Keratinocyte (primary cell): ENCODE results near the gene GRB10. TPM values are rescaled to one million over a fixed set of nuclear protein-coding genes. Genes with fewer than 3 reads are reported as not detected.

Experiments
- DNase-seq: peaks from one replicate; pipeline ENCODE4 v3.0.0-alpha.2; 2011; ENCODE audit warnings: low read depth, missing footprints, low spot score
- FAIRE-seq: peaks from 2 replicates; lab custom pipeline; 2011; peaks lifted over from hg19 to GRCh38; lab: Jason Lieb, UNC
- H2AFZ ChIP-seq: 2 replicates; pipeline ENCODE4 v1.6.0; 2012; ENCODE audit warnings: low read length, control low read depth, inconsistent platforms; ENCODE audit not compliant: control insufficient read depth
- H3K27ac ChIP-seq: 2 replicates; pipeline ENCODE4 v1.5.1; 2011; ENCODE audit warnings: low read length; ENCODE audit not compliant: control insufficient read depth, insufficient read depth
- H3K27me3 ChIP-seq: 3 replicates; pipeline ENCODE4 v1.6.0; 2011; ENCODE audit warnings: low read length; ENCODE audit not compliant: control insufficient read depth, insufficient read depth; ENCODE audit errors: extremely low read depth
- H3K36me3 ChIP-seq, 2 experiments: 2 replicates in 1 of 2; 3 replicates in 1 of 2; pipeline ENCODE4 v1.5.1; 2011; ENCODE audit warnings: low read length in 2 of 2, mild to moderate bottlenecking in 1 of 2; ENCODE audit not compliant: control insufficient read depth in 2 of 2, insufficient read depth in 2 of 2; ENCODE audit errors: extremely low read depth in 1 of 2
- H3K4me1 ChIP-seq: 3 replicates; pipeline ENCODE4 v1.5.1; 2011; ENCODE audit warnings: low read length; ENCODE audit not compliant: control insufficient read depth, insufficient read depth; ENCODE audit errors: extremely low read depth
- H3K4me2 ChIP-seq: 3 replicates; pipeline ENCODE4 v1.6.0; 2011; ENCODE audit warnings: low read depth, low read length; ENCODE audit not compliant: control insufficient read depth, insufficient read depth; ENCODE audit errors: extremely low read depth
- H3K4me3 ChIP-seq, 3 experiments: fragments of 200-600 bp in 1 of 3; sonication (generic) in 1 of 3; 2 replicates in 2 of 3; 3 replicates in 1 of 3; pipeline ENCODE4 v1.5.1; 2011 to 2016; ENCODE audit warnings: low read length in 3 of 3, mild to moderate bottlenecking in 3 of 3, control low read depth in 2 of 3, inconsistent platforms in 1 of 3, low read depth in 1 of 3, mixed read lengths in 1 of 3, mixed run types in 1 of 3, moderate library complexity in 1 of 3; ENCODE audit not compliant: control insufficient read depth in 2 of 3, insufficient read depth in 2 of 3; ENCODE audit errors: extremely low read depth in 1 of 3
- H3K79me2 ChIP-seq: 2 replicates; pipeline ENCODE4 v1.6.0; 2012; ENCODE audit warnings: low read length; ENCODE audit not compliant: control insufficient read depth, insufficient read depth
- H3K9ac ChIP-seq: 3 replicates; pipeline ENCODE4 v1.6.0; 2011; ENCODE audit warnings: low read length; ENCODE audit not compliant: control insufficient read depth, insufficient read depth; ENCODE audit errors: extremely low read depth
- H3K9me1 ChIP-seq: 3 replicates; pipeline ENCODE4 v1.6.0; 2011; ENCODE audit warnings: low read length; ENCODE audit not compliant: control insufficient read depth, insufficient read depth; ENCODE audit errors: extremely low read depth
- H3K9me3 ChIP-seq: 2 replicates; pipeline ENCODE4 v1.5.1; 2012; ENCODE audit warnings: low read depth, low read length; ENCODE audit not compliant: control insufficient read depth
- H4K20me1 ChIP-seq: 3 replicates; pipeline ENCODE4 v1.6.0; 2011; ENCODE audit warnings: low read length; ENCODE audit not compliant: control insufficient read depth, insufficient read depth; ENCODE audit errors: extremely low read depth
- CTCF ChIP-seq, 3 experiments: IDR thresholded peaks in 1 of 3; conservative IDR thresholded peaks in 1 of 3; optimal IDR thresholded peaks in 1 of 3; 2 replicates in 2 of 3; 3 replicates in 1 of 3; pipeline versions ENCODE3 to v1.5.1; 2011; ENCODE audit warnings: low read length in 3 of 3, mild to moderate bottlenecking in 3 of 3, moderate library complexity in 2 of 3, control low read depth in 1 of 3, inconsistent platforms in 1 of 3; ENCODE audit not compliant: insufficient read depth in 2 of 3; ENCODE audit errors: extremely low read depth in 1 of 3
- EZH2 ChIP-seq: IDR thresholded peaks from one replicate; pipeline ENCODE4 v1.6.1; 2012; ENCODE audit warnings: inconsistent platforms, mild to moderate bottlenecking, low read length, moderate library complexity
- dilution Hi-C: fragments of 300-500 bp; cut with MboI; formaldehyde crosslinking; loops from one replicate; pipeline ENCODE4 v1.7.0; 2020; ENCODE audit warnings: low sequenced_read_pairs; ENCODE audit not compliant: extremely low pct_ligation_motif_present
- polyA plus RNA-seq, 5 experiments: library from polyadenylated mRNA; depleted of rRNA in 3 of 5; stranded (reverse) in 3 of 5; stranded (forward) in 1 of 5; unstranded in 1 of 5; fragments of >200 nt; gene quantifications; 1 replicate in 1 of 5; 2 replicates in 3 of 5; 3 replicates in 1 of 5; pipeline versions ENCODE4 v1.2.1 to v1.2.3, GENCODE V29; 2011 to 2012; ENCODE audit warnings: missing spikeins in 2 of 5, low read depth in 1 of 5, low replicate concordance in 1 of 5

GRB10 gene
- polyA plus RNA-seq, 1 donor (not counting 4 experiments of a cell fraction or from before 2014, with no cell fraction given), result 4.4 TPM

DNA sequence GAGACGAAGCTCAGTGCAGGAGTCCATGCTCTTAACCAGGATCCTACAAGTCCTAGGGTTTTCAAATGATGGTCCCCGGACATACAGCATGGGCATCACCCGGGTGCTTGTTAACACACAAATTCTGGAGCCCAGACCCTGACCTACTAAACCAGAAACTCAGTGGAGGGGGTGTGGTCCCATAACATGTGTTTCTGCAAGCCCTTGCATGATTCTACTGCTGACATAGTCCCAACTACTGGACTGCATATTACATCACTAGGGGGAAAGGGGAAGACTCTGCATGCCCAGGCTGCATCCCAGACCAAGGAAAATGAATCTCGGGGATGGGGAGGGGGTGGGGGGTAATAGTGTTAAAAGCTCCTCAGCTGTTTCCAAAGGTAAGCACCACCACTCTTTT, 40.3 kb downstream of the GRB10 start:
- no peak overlapping the region for H3K9ac ChIP-seq
- H3K79me2 ChIP-seq, result no peaks in the 10 kb centered on the region
- FAIRE-seq (no peak), DNase-seq (no peak)
- no peak overlapping the region for H3K4me2 ChIP-seq
- no peak overlapping the region for H3K27ac ChIP-seq
- no peaks in the 10 kb centered on the region for H3K4me1 ChIP-seq
- no peaks in the 10 kb centered on the region for H3K9me1 ChIP-seq
- H3K9me3 ChIP-seq, result no peaks in the 10 kb centered on the region
- no peaks in the 10 kb centered on the region for H3K27me3 ChIP-seq
- no peak overlapping the region for H2AFZ ChIP-seq
- H3K36me3 ChIP-seq, result no peaks in the 10 kb centered on the region
- no peak overlapping the region for H3K4me3 ChIP-seq
- TF ChIP-seq CTCF (optimal IDR thresholded peaks at IDR 0.05 in 1 of 3, IDR thresholded peaks at IDR 0.05 in 1 of 3, conservative IDR thresholded peaks at IDR 0.05 in 1 of 3; ENCODE audit: extremely low read depth in 1 of 3, insufficient read depth in 2 of 3, low read length in 3 of 3), result no peak
- TF ChIP-seq EZH2, result no peak
- dilution Hi-C loops, result no loop called here
- peaks cover 3% of the 10 kb centered on the region for H4K20me1 ChIP-seq

DNA sequence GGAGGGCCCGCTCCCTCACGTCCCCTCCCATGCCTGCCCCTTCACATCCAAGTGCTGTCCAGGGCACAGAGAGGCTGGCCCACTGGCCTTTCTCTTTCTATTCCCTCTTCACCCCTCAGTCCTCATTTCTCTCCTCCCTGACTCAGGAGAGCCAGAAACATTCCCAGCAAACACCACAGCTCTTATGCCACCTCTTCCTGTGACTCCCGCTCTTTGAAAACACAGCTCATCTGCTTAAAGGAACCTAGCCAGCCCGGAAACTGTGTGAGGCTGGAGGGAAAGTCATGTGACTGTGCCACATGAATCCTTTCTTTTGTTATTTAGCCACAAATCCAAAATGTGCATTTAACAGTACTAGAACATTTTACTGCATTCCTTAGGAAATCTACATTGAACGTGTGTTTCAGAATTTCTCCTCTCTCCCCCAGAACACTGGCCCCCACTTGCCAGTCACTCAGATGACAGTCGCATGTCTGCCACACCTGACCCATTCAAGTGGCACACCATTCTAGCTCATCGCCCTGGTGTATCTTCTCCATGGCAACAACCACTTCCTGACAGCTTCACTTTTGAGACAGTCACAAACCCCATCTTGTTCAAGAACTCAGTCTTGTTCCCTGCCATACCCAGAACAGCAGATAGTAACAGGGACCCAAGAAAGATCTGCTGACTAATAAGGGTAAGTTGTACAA, 42.8 kb downstream of the GRB10 start:
- Histone ChIP-seq H3K79me2 (no peaks in the 10 kb centered on the region), H3K9me3 (no peaks in the 10 kb centered on the region), H3K9me1 (no peaks in the 10 kb centered on the region), H3K36me3 (no peaks in the 10 kb centered on the region), H3K4me2 (no peak overlapping the region), H3K4me1 (no peaks in the 10 kb centered on the region), H2AFZ (no peak overlapping the region), H3K9ac (no peak overlapping the region), H3K27ac (no peak overlapping the region), H4K20me1 (peaks cover 3% of the 10 kb centered on the region), H3K4me3 (no peak overlapping the region), H3K27me3 (no peaks in the 10 kb centered on the region)
- TF ChIP-seq CTCF (optimal IDR thresholded peaks at IDR 0.05 in 1 of 3, IDR thresholded peaks at IDR 0.05 in 1 of 3, conservative IDR thresholded peaks at IDR 0.05 in 1 of 3; ENCODE audit: extremely low read depth in 1 of 3, insufficient read depth in 2 of 3, low read length in 3 of 3) (no peak), EZH2 (no peak)
- dilution Hi-C loops, result no loop called here
- FAIRE-seq, result no peak
- DNase-seq, result no peak
